Nephron progenitor cell (in vitro differentiated cells): ENCODE results near the gene MAN2B1.

Experiments
- DNase-seq: peaks from one replicate; pipeline ENCODE4 v3.0.0; 2021
- H3K27ac Mint-ChIP-seq: 2 replicates; pipeline ENCODE4 v1.8.0; 2021; ENCODE audit warnings: mild to moderate bottlenecking, moderate library complexity, mixed read lengths
- H3K27me3 Mint-ChIP-seq: 2 replicates; pipeline ENCODE4 v1.8.0; 2021; ENCODE audit warnings: mild to moderate bottlenecking, low read depth, mixed read lengths; ENCODE audit not compliant: poor library complexity
- H3K36me3 Mint-ChIP-seq: 2 replicates; pipeline ENCODE4 v1.8.0; 2021; ENCODE audit warnings: low read depth, mixed read lengths
- H3K4me1 Mint-ChIP-seq: 2 replicates; pipeline ENCODE4 v1.8.0; 2021; ENCODE audit warnings: mixed read lengths
- H3K4me3 Mint-ChIP-seq: 2 replicates; pipeline ENCODE4 v1.8.0; 2021; ENCODE audit warnings: mild to moderate bottlenecking, moderate library complexity, mixed read lengths
- H3K9me3 Mint-ChIP-seq: 2 replicates; pipeline ENCODE4 v1.8.0; 2021; ENCODE audit warnings: mild to moderate bottlenecking, moderate library complexity, mixed read lengths
- CTCF ChIP-seq: fragments of 200-600 bp; sonication (generic); IDR thresholded peaks from 2 replicates; pipeline ENCODE4 v1.5.0; 2021; ENCODE audit warnings: antibody characterized with exemption

Gene MAN2B1

GRCh38 chr19:12596927-12597548 is 69.5 kb downstream of the MAN2B1 start:
- Mint-ChIP-seq H3K4me3 (no peak overlapping the region), H3K9me3 (peaks cover 3% of the 10 kb centered on the region), H3K36me3 (peaks cover 43% of the 10 kb centered on the region), H3K27ac (peak overlapping the region; percentile 21), H3K4me1 (no peaks in the 10 kb centered on the region), H3K27me3 (peaks cover 4% of the 10 kb centered on the region)
- TF ChIP-seq CTCF = no peak
- DNase-seq = no peak
